Measurements from ENCODE around the gene ZNF598. TPM values are rescaled to one million over a fixed set of nuclear protein-coding genes. Genes with fewer than 3 reads are reported as not detected.
A peak's percentile ranks its signal among the peaks of the same experiment; 100 is the strongest.

Gene ZNF598
- polyA plus RNA-seq, 2 of the 4 experiments (the other 2 are of a cell fraction): 17.7 to 33.8 TPM

DNA sequence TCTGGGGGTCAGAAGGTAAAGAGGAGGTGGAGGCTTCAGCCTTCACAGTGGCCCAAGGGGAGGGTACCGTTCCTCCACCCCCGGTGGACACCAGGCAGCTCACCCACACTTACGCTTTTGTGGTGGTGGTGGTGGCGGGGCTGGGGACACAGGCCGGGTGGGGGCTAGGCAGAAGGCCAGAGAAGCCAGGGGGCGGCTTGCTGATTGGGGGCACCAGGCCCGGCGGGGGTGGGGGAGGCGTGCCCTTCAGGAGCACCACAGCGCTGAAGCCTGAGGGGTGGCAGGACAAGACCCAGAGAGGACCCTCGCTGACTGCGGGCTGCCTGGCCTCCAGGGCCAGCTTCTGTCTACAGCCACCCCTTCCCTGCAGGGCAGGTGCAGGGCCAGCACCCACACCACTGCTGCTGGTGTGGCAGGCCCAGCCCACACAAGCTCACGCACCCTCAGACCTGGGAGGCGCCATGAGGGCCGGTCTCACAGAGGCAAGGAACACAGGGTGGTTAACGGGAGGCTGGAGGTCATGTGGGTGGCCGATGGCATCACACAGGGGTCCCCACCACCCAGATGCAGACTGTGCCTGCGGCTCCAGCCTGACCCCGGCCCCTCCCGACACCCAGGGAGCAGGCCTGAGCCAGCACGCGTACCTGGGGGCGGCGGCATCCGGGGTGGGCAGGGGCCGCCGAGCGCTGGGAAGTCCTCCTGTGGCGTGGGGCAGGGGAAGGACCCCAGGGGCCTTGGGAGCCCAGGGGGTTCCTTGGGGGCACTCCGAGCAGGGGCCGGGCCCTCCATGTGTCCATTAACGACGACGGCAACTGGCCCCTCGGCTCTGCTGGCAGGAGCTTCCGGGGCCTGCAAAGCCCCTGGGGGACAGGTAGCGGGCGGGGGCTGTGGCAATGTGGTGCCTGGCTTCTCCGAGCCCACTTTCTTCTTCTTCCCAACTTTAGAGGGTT, 10.5 kb downstream of the ZNF598 start:
- DNase-seq (ENCODE audit: low read depth in 1 of 2, low spot score in 1 of 2) (no peak), ATAC-seq (no peak), FAIRE-seq (no peak)
- 99% methylated on average over 18 of the region's 39 CpGs for WGBS (ENCODE audit: missing lambda C conversion rate)
- Histone ChIP-seq H3K4me2 (no peak overlapping the region), H3K4me1 (peaks cover 44% of the 10 kb centered on the region), H3K27ac (peak overlapping the region in 1 of 2 experiments; percentile 79; a peak in 2 of 6 replicates), H3K4me3 (no peak overlapping the region), H3K9me3 (no peaks in the 10 kb centered on the region)
- TF ChIP-seq, protein P1, sequence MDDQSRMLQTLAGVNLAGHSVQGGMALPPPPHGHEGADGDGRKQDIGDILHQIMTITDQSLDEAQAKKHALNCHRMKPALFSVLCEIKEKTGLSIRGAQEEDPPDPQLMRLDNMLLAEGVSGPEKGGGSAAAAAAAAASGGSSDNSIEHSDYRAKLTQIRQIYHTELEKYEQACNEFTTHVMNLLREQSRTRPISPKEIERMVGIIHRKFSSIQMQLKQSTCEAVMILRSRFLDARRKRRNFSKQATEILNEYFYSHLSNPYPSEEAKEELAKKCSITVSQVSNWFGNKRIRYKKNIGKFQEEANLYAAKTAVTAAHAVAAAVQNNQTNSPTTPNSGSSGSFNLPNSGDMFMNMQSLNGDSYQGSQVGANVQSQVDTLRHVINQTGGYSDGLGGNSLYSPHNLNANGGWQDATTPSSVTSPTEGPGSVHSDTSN (IDR thresholded peaks at IDR 0.05): no peak
- TF ChIP-seq EHF (CRISPR knock-in tag; IDR thresholded peaks at IDR 0.05): no peak
- ChIA-PET CTCF (interaction anchor here (1.0 to 11.3 kb wide), 3 partner anchors 10 to 141 kb away, joined by 4 to 196 read pairs (median 80); partner anchors contain the start of genes GFER, NOXO1 and SYNGR3), POLR2A (interaction anchor here (0.6 kb wide), 1 partner anchor 142 kb away, joined by 3 read pairs; no protein-coding TSS in a partner anchor)

DNA sequence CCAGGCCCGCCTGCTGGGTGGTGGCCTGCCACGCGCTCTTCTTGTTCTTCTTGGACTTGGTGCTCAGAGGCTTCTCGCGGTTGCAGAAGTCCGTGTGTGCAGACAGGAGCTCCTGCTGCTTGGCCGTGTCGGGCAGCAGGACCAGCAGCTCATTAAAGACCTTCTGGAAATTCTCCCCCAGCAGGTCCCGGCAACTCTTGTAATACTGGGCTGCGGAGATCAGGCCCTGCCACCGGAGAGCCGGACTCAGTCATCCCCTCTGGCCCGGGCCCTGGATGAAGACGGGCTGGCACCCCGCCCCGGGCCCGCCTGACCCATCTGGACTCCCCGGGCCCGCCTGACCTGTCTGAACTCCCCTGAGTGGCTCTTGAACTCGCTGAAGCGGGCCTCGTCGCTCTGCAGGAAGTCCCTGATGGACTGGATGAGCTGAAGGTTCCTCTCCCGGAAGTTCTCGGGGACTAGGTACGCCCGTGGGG, 11.2 kb downstream of the ZNF598 start:
- ChIA-PET CTCF (interaction anchor here (1.0 to 19.7 kb wide), 3 partner anchors 6 to 142 kb away, joined by 4 to 196 read pairs (median 80); partner anchors contain the start of gene ZNF598), POLR2A (interaction anchor here (0.5 to 0.6 kb wide), 2 partner anchors 58 to 143 kb away, joined by 3 read pairs; no protein-coding TSS in a partner anchor)
- no peak for DNase-seq (ENCODE audit: low read depth in 1 of 2, low spot score in 1 of 2)

DNA sequence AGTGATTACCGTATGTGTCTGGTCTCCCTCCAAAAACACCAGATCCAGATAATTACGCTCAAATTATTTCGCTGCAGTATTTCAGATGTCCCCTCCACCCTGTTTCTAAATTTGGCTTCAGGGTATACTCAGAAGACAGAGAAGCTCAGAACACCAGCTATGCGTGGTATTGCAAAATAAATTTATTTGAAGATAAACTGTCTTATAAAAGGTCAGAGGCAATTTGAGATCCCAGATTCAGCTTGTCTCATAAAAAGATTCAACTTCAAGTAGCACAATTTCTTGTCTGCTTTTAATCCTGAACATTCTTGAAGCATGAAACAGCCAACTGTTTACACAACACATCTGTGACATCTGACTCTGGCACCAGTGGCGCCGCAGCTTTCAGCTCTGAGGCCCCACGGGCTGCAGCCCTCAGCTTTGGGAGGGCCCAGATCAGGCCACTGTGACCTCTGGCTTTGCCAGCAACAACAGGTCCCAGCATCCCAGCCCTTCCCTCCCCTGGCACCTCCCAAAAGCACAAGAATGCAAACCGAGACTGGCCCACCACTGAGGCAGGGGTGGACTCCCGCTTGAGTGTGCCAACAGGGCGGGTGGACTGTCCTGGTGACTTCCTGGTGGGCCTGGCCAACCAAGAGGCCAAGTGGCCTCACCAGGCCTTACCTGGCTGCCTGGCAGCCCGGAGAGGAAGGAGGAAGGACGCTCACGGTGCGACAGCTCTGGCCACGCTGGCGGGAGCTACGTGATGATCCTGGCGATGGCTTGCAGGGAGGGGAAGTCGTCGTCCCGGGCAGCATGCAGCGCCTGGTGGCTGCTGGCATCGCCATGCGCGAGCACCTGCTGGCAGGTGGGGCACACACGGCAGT, 11.9 kb downstream of the ZNF598 start:
- TF ChIP-seq RFX5 (IDR thresholded peaks at IDR 0.05): no peak
- TF ChIP-seq SMC3 (IDR thresholded peaks at IDR 0.05): no peak
- TF ChIP-seq ZNF302 (CRISPR knock-in tag; IDR thresholded peaks at IDR 0.05): no peak
- TF ChIP-seq ZFP36 (IDR thresholded peaks at IDR 0.05; ENCODE audit: borderline replicate concordance, partially characterized antibody): no peak
- no peak for TF ChIP-seq MYC (IDR thresholded peaks at IDR 0.05; ENCODE audit: borderline replicate concordance, low read length)
- TF ChIP-seq EHMT2 (IDR thresholded peaks at IDR 0.05; ENCODE audit: low read depth): no peak
- TF ChIP-seq CBX8 (IDR thresholded peaks at IDR 0.05): no peak
- TF ChIP-seq MAFK (IDR thresholded peaks at IDR 0.05; ENCODE audit: partially characterized antibody): no peak
- TF ChIP-seq, protein P2, sequence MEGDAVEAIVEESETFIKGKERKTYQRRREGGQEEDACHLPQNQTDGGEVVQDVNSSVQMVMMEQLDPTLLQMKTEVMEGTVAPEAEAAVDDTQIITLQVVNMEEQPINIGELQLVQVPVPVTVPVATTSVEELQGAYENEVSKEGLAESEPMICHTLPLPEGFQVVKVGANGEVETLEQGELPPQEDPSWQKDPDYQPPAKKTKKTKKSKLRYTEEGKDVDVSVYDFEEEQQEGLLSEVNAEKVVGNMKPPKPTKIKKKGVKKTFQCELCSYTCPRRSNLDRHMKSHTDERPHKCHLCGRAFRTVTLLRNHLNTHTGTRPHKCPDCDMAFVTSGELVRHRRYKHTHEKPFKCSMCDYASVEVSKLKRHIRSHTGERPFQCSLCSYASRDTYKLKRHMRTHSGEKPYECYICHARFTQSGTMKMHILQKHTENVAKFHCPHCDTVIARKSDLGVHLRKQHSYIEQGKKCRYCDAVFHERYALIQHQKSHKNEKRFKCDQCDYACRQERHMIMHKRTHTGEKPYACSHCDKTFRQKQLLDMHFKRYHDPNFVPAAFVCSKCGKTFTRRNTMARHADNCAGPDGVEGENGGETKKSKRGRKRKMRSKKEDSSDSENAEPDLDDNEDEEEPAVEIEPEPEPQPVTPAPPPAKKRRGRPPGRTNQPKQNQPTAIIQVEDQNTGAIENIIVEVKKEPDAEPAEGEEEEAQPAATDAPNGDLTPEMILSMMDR (IDR thresholded peaks at IDR 0.05): no peak
- no peak for TF ChIP-seq ZSCAN20 (CRISPR knock-in tag; IDR thresholded peaks at IDR 0.05)
- TF ChIP-seq, protein P3, sequence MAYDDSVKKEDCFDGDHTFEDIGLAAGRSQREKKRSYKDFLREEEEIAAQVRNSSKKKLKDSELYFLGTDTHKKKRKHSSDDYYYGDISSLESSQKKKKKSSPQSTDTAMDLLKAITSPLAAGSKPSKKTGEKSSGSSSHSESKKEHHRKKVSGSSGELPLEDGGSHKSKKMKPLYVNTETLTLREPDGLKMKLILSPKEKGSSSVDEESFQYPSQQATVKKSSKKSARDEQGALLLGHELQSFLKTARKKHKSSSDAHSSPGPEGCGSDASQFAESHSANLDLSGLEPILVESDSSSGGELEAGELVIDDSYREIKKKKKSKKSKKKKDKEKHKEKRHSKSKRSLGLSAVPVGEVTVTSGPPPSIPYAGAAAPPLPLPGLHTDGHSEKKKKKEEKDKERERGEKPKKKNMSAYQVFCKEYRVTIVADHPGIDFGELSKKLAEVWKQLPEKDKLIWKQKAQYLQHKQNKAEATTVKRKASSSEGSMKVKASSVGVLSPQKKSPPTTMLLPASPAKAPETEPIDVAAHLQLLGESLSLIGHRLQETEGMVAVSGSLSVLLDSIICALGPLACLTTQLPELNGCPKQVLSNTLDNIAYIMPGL (CRISPR knock-in tag; IDR thresholded peaks at IDR 0.05; ENCODE audit: borderline replicate concordance): no peak
- no peak for TF ChIP-seq FOSL2 (IDR thresholded peaks at IDR 0.05)
- no peak for TF ChIP-seq FOSL2 (CRISPR knock-in tag; IDR thresholded peaks at IDR 0.05)
- no peak for TF ChIP-seq SREBF2 (IDR thresholded peaks at IDR 0.05)
- TF ChIP-seq NFE2L2 (conservative IDR thresholded peaks at IDR 0.05; ENCODE audit: low read length): no peak
- TF ChIP-seq RCOR1 (IDR thresholded peaks at IDR 0.05; ENCODE audit: low read depth, low read length): no peak
- peak in 1 of 2 experiments; percentile 8; a peak in 1 of 6 replicates for ATAC-seq
- peak overlapping the region; percentile 55 to 79; a peak in 5 of 6 replicates for H3K27ac ChIP-seq
- peaks cover 51% of the 10 kb centered on the region for H3K4me1 ChIP-seq
- DNase-seq (ENCODE audit: low read depth in 1 of 2, low spot score in 1 of 2): no peak
- H3K4me3 ChIP-seq: no peak overlapping the region
- H3K4me2 ChIP-seq: peak overlapping the region; percentile 39
- H3K9me3 ChIP-seq: no peaks in the 10 kb centered on the region
- 75% methylated on average over 23 of the region's 26 CpGs for WGBS (ENCODE audit: missing lambda C conversion rate)
- peak; percentile 51 for FAIRE-seq
- ChIA-PET POLR2A (interaction anchor here (0.5 to 0.7 kb wide), 2 partner anchors 33 to 57 kb away, joined by 3 to 4 read pairs; partner anchors contain the start of gene RPS2), CTCF (interaction anchor here (0.5 to 19.7 kb wide), 8 partner anchors 7 to 143 kb away, joined by 3 to 196 read pairs (median 4); partner anchors contain the start of gene ZNF598)

More for the DNA sequence above, 11.2 kb downstream of the ZNF598 start:
- H3K4me3 ChIP-seq: no peak overlapping the region
- WGBS (ENCODE audit: missing lambda C conversion rate): 98% methylated on average over 9 of the region's 27 CpGs
- peaks cover 45% of the 10 kb centered on the region for H3K4me1 ChIP-seq
- FAIRE-seq: no peak
- no peaks in the 10 kb centered on the region for H3K9me3 ChIP-seq
- peak overlapping the region; percentile 41 to 79; a peak in 4 of 6 replicates for H3K27ac ChIP-seq
- ATAC-seq: no peak
- TF ChIP-seq SREBF2 (IDR thresholded peaks at IDR 0.05): no peak
- TF ChIP-seq, protein P2 (IDR thresholded peaks at IDR 0.05): no peak
- H3K4me2 ChIP-seq: peak overlapping the region; percentile 39; the same call in 1 of the 3 replicates
